ENCODE results near the gene KRTAP4-2. TPM values are rescaled to one million over a fixed set of nuclear protein-coding genes. Genes with fewer than 3 reads are reported as not detected.
"Not testable (repeated sequence)": the region's sequence is repeated elsewhere in the genome, so short reads cannot be mapped to it uniquely, and the experiment has no call there.

Gene KRTAP4-2
- total RNA-seq, 3 donors from 2014 or later (not counting 1 experiment from before 2014, with no cell fraction given) = not detected

DNA sequence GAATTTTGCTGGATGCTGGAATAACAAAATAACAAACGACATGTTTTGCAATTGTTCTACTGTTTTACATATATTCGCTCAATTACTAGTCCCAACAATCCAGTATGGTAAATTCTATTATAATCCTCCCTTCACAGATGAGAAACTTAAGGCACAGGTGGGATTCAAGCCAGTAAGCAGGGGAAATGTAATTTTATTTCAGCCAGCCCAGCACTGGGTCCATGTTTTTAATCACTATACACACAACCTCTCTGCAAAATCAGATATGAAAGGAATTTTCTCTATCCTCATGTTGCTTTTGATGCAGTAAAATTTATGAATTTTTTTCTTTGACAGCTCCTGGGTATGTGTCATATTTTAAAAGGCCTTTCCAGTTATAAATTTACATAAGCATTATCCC is 32.8 kb downstream of the KRTAP4-2 start:
- Mint-ChIP-seq H3K9me3 (peaks cover 2 to 4% of the 10 kb centered on the region in 2 donors), H3K27me3 (ENCODE audit: low read depth in 2 of 2) (peaks cover 14 to 23% of the 10 kb centered on the region in 2 donors), H3K27ac (no peak overlapping the region), H3K36me3 (no peaks in the 10 kb centered on the region), H3K4me1 (no peaks in the 10 kb centered on the region), H3K4me3 (no peak overlapping the region)
- H3K4me1 ChIP-seq (ENCODE audit: control insufficient read depth, insufficient read depth, low read length) = no peaks in the 10 kb centered on the region
- TF ChIP-seq CTCF (IDR thresholded peaks at IDR 0.05) = no peak
- DNase-seq (no peak), ATAC-seq (no peak)
- no peak overlapping the region for H3K4me3 ChIP-seq (ENCODE audit: low read length)
- no peaks in the 10 kb centered on the region for H3K9me3 ChIP-seq (ENCODE audit: control insufficient read depth, insufficient read depth, low read length)
- H3K36me3 ChIP-seq (ENCODE audit: control insufficient read depth, insufficient read depth, low read length) = no peaks in the 10 kb centered on the region
- H3K27me3 ChIP-seq (ENCODE audit: control insufficient read depth, insufficient read depth, low read length) = no peaks in the 10 kb centered on the region
- WGBS (ENCODE audit: insufficient coverage) = 83% methylated on average over 2 of the region's 2 CpGs
- no peak overlapping the region for H3K27ac ChIP-seq (ENCODE audit: low read length)
- intact Hi-C loops (cut with micrococcal nuclease) = no loop called here

GRCh38 chr17:41144846-41145245 is 33.2 kb downstream of the KRTAP4-2 start:
- Mint-ChIP-seq H3K27me3 (ENCODE audit: low read depth in 2 of 2) (peaks cover 14 to 24% of the 10 kb centered on the region in 2 donors), H3K27ac (no peak overlapping the region), H3K9me3 (peaks cover 2 to 4% of the 10 kb centered on the region in 2 donors), H3K36me3 (no peaks in the 10 kb centered on the region), H3K4me1 (no peaks in the 10 kb centered on the region), H3K4me3 (no peak overlapping the region)
- no peak for TF ChIP-seq CTCF (IDR thresholded peaks at IDR 0.05)
- Histone ChIP-seq H3K27me3 (ENCODE audit: control insufficient read depth, insufficient read depth, low read length) (no peaks in the 10 kb centered on the region), H3K9me3 (ENCODE audit: control insufficient read depth, insufficient read depth, low read length) (no peaks in the 10 kb centered on the region), H3K4me3 (ENCODE audit: low read length) (no peak overlapping the region), H3K4me1 (ENCODE audit: control insufficient read depth, insufficient read depth, low read length) (no peaks in the 10 kb centered on the region), H3K27ac (ENCODE audit: low read length) (no peak overlapping the region), H3K36me3 (ENCODE audit: control insufficient read depth, insufficient read depth, low read length) (no peaks in the 10 kb centered on the region)
- WGBS (ENCODE audit: insufficient coverage) = 100% methylated on average over 1 of the region's 1 CpG
- intact Hi-C loops (cut with micrococcal nuclease) = no loop called here
- ATAC-seq (no peak), DNase-seq (no peak)

GRCh38 chr17:41141361-41141760 is 36.7 kb downstream of the KRTAP4-2 start:
- Mint-ChIP-seq H3K4me1 (no peaks in the 10 kb centered on the region), H3K9me3 (peaks cover 4 to 5% of the 10 kb centered on the region in 2 donors), H3K27me3 (ENCODE audit: low read depth in 2 of 2) (peaks cover 15 to 22% of the 10 kb centered on the region in 2 donors), H3K36me3 (no peaks in the 10 kb centered on the region), H3K27ac (no peak overlapping the region), H3K4me3 (no peak overlapping the region)
- H3K4me1 ChIP-seq (ENCODE audit: control insufficient read depth, insufficient read depth, low read length) = no peaks in the 10 kb centered on the region
- intact Hi-C loops (cut with micrococcal nuclease) = no loop called here
- no peaks in the 10 kb centered on the region for H3K9me3 ChIP-seq (ENCODE audit: control insufficient read depth, insufficient read depth, low read length)
- H3K36me3 ChIP-seq (ENCODE audit: control insufficient read depth, insufficient read depth, low read length) = no peaks in the 10 kb centered on the region
- no peaks in the 10 kb centered on the region for H3K27me3 ChIP-seq (ENCODE audit: control insufficient read depth, insufficient read depth, low read length)
- ATAC-seq = no peak
- no peak overlapping the region for H3K4me3 ChIP-seq (ENCODE audit: low read length)
- no peak for TF ChIP-seq CTCF (IDR thresholded peaks at IDR 0.05)
- DNase-seq = no peak
- no peak overlapping the region for H3K27ac ChIP-seq (ENCODE audit: low read length)

- H3K36me3 Mint-ChIP-seq = no peaks in the 10 kb centered on the region
- no peak for TF ChIP-seq CTCF (IDR thresholded peaks at IDR 0.05)
- H3K4me3 ChIP-seq (ENCODE audit: low read length) = no peak within 1 kb of the TSS
- H3K4me3 Mint-ChIP-seq = no peak within 1 kb of the TSS
- no peaks in the 10 kb centered on the region for H3K9me3 ChIP-seq (ENCODE audit: control insufficient read depth, insufficient read depth, low read length)
- peaks cover 18 to 22% of the 10 kb centered on the region in 2 donors for H3K27me3 Mint-ChIP-seq (ENCODE audit: low read depth in 2 of 2)
- no peak for ATAC-seq
- H3K27ac Mint-ChIP-seq = no peak within 1 kb of the TSS
- H3K36me3 ChIP-seq (ENCODE audit: control insufficient read depth, insufficient read depth, low read length) = no peaks in the 10 kb centered on the region
- H3K27ac ChIP-seq (ENCODE audit: low read length) = no peak within 1 kb of the TSS
- intact Hi-C loops (cut with micrococcal nuclease) = no loop called here
- no peaks in the 10 kb centered on the region for H3K4me1 ChIP-seq (ENCODE audit: control insufficient read depth, insufficient read depth, low read length)
- 92% methylated on average over 6 of the region's 6 CpGs for WGBS (ENCODE audit: insufficient coverage)
- DNase-seq = no peak
- peaks cover 4 to 5% of the 10 kb centered on the region in 2 donors for H3K9me3 Mint-ChIP-seq
- no peaks in the 10 kb centered on the region for H3K4me1 Mint-ChIP-seq
- H3K27me3 ChIP-seq (ENCODE audit: control insufficient read depth, insufficient read depth, low read length) = no peaks in the 10 kb centered on the region
Measured at GRCh38 chr17:41140360-41141131, 37.5 kb downstream of the KRTAP4-2 start, which contains the start of gene KRTAP4-6. Gene KRTAP4-6, minus strand, starts transcription at chr17:41140544. Its CDS starts 57 bp downstream, at chr17:41140487.

DNA sequence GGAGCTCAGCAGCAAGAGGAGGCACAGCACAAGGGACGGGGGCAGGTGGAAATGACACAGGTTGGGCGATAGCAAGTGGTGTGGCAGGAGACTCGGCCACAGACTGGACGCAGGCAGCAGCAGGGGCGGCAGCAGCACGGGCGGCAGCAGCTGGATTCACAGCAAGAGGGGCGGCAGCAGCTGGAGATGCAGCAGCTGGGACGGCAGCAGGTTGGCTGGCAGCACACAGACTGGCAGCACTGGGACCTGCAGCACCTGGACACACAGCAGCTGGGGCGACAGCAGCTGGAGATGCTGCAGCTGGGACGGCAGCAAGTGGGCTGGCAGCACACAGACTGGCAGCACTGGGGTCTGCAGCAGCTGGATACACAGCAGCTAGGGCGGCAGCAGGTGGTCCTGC is 38.2 kb downstream of the KRTAP4-2 start:
- H3K4me3 Mint-ChIP-seq; H3K4me1 ChIP-seq (ENCODE audit: control insufficient read depth, insufficient read depth, low read length); H3K9me3 Mint-ChIP-seq; H3K36me3 Mint-ChIP-seq; H3K9me3 ChIP-seq (ENCODE audit: control insufficient read depth, insufficient read depth, low read length); H3K27me3 ChIP-seq (ENCODE audit: control insufficient read depth, insufficient read depth, low read length); H3K4me1 Mint-ChIP-seq; H3K27ac Mint-ChIP-seq; H3K4me3 ChIP-seq (ENCODE audit: low read length); DNase-seq; H3K27ac ChIP-seq (ENCODE audit: low read length); ATAC-seq; intact Hi-C loops (cut with micrococcal nuclease); H3K36me3 ChIP-seq (ENCODE audit: control insufficient read depth, insufficient read depth, low read length): not testable (repeated sequence)
- 89% methylated on average over 12 of the region's 12 CpGs for WGBS (ENCODE audit: insufficient coverage)
- peaks cover 16 to 18% of the 10 kb centered on the region in 2 donors for H3K27me3 Mint-ChIP-seq (ENCODE audit: low read depth in 2 of 2)

Data from natural killer cell (primary cell).